ENCODE results near the gene SOX8. TPM values are rescaled to one million over a fixed set of nuclear protein-coding genes. Genes with fewer than 3 reads are reported as not detected.
"Not testable (repeated sequence)": the region's sequence is repeated elsewhere in the genome, so short reads cannot be mapped to it uniquely, and the experiment has no call there.

Gene SOX8
- total and polyA plus RNA-seq, 2 experiments from 2014 or later, result 5.7 to 26.2 TPM

DNA sequence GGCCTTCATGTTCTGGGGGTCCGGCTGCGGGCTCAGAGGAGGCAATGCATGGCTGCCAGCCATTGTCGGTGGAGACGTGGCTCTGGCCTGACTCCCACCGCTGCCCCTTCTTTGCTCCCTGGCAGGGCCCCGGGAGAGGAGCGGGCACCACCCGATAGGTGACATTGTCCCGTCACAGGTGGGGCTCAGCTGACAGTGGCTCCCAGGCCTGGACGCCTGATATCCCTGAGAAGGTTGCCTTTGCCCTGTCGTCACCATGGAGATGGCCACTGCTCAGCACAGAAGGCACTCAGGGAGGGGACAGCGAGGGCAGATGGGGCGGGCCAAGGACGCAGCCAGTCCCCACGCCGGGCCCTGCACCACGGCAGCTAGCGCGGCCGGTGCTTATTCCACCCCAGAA lies 42.6 kb downstream of the SOX8 start (continued):
- TF ChIP-seq, protein P1, sequence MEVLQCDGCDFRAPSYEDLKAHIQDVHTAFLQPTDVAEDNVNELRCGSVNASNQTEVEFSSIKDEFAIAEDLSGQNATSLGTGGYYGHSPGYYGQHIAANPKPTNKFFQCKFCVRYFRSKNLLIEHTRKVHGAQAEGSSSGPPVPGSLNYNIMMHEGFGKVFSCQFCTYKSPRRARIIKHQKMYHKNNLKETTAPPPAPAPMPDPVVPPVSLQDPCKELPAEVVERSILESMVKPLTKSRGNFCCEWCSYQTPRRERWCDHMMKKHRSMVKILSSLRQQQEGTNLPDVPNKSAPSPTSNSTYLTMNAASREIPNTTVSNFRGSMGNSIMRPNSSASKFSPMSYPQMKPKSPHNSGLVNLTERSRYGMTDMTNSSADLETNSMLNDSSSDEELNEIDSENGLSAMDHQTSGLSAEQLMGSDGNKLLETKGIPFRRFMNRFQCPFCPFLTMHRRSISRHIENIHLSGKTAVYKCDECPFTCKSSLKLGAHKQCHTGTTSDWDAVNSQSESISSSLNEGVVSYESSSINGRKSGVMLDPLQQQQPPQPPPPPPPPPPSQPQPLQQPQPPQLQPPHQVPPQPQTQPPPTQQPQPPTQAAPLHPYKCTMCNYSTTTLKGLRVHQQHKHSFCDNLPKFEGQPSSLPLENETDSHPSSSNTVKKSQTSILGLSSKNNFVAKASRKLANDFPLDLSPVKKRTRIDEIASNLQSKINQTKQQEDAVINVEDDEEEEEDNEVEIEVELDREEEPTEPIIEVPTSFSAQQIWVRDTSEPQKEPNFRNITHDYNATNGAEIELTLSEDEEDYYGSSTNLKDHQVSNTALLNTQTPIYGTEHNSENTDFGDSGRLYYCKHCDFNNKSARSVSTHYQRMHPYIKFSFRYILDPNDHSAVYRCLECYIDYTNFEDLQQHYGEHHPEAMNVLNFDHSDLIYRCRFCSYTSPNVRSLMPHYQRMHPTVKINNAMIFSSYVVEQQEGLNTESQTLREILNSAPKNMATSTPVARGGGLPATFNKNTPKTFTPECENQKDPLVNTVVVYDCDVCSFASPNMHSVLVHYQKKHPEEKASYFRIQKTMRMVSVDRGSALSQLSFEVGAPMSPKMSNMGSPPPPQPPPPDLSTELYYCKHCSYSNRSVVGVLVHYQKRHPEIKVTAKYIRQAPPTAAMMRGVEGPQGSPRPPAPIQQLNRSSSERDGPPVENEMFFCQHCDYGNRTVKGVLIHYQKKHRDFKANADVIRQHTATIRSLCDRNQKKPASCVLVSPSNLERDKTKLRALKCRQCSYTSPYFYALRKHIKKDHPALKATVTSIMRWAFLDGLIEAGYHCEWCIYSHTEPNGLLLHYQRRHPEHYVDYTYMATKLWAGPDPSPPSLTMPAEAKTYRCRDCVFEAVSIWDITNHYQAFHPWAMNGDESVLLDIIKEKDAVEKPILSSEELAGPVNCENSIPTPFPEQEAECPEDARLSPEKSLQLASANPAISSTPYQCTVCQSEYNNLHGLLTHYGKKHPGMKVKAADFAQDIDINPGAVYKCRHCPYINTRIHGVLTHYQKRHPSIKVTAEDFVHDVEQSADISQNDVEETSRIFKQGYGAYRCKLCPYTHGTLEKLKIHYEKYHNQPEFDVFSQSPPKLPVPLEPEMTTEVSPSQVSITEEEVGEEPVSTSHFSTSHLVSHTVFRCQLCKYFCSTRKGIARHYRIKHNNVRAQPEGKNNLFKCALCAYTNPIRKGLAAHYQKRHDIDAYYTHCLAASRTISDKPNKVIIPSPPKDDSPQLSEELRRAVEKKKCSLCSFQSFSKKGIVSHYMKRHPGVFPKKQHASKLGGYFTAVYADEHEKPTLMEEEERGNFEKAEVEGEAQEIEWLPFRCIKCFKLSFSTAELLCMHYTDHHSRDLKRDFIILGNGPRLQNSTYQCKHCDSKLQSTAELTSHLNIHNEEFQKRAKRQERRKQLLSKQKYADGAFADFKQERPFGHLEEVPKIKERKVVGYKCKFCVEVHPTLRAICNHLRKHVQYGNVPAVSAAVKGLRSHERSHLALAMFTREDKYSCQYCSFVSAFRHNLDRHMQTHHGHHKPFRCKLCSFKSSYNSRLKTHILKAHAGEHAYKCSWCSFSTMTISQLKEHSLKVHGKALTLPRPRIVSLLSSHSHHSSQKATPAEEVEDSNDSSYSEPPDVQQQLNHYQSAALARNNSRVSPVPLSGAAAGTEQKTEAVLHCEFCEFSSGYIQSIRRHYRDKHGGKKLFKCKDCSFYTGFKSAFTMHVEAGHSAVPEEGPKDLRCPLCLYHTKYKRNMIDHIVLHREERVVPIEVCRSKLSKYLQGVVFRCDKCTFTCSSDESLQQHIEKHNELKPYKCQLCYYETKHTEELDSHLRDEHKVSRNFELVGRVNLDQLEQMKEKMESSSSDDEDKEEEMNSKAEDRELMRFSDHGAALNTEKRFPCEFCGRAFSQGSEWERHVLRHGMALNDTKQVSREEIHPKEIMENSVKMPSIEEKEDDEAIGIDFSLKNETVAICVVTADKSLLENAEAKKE (CRISPR knock-in tag; IDR thresholded peaks at IDR 0.05), result no peak
- TF ChIP-seq, protein P2, sequence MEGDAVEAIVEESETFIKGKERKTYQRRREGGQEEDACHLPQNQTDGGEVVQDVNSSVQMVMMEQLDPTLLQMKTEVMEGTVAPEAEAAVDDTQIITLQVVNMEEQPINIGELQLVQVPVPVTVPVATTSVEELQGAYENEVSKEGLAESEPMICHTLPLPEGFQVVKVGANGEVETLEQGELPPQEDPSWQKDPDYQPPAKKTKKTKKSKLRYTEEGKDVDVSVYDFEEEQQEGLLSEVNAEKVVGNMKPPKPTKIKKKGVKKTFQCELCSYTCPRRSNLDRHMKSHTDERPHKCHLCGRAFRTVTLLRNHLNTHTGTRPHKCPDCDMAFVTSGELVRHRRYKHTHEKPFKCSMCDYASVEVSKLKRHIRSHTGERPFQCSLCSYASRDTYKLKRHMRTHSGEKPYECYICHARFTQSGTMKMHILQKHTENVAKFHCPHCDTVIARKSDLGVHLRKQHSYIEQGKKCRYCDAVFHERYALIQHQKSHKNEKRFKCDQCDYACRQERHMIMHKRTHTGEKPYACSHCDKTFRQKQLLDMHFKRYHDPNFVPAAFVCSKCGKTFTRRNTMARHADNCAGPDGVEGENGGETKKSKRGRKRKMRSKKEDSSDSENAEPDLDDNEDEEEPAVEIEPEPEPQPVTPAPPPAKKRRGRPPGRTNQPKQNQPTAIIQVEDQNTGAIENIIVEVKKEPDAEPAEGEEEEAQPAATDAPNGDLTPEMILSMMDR (conservative IDR thresholded peaks at IDR 0.05; ENCODE audit: low read depth in 2 of 2), result no peak
- TF ChIP-seq JUNB (IDR thresholded peaks at IDR 0.05; ENCODE audit: unreplicated experiment), result no peak
- TF ChIP-seq POLR2AphosphoS5 (IDR thresholded peaks at IDR 0.05; ENCODE audit: low read depth), result no peak
- TF ChIP-seq, protein P3, sequence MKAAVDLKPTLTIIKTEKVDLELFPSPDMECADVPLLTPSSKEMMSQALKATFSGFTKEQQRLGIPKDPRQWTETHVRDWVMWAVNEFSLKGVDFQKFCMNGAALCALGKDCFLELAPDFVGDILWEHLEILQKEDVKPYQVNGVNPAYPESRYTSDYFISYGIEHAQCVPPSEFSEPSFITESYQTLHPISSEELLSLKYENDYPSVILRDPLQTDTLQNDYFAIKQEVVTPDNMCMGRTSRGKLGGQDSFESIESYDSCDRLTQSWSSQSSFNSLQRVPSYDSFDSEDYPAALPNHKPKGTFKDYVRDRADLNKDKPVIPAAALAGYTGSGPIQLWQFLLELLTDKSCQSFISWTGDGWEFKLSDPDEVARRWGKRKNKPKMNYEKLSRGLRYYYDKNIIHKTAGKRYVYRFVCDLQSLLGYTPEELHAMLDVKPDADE (IDR thresholded peaks at IDR 0.05), result no peak

DNA sequence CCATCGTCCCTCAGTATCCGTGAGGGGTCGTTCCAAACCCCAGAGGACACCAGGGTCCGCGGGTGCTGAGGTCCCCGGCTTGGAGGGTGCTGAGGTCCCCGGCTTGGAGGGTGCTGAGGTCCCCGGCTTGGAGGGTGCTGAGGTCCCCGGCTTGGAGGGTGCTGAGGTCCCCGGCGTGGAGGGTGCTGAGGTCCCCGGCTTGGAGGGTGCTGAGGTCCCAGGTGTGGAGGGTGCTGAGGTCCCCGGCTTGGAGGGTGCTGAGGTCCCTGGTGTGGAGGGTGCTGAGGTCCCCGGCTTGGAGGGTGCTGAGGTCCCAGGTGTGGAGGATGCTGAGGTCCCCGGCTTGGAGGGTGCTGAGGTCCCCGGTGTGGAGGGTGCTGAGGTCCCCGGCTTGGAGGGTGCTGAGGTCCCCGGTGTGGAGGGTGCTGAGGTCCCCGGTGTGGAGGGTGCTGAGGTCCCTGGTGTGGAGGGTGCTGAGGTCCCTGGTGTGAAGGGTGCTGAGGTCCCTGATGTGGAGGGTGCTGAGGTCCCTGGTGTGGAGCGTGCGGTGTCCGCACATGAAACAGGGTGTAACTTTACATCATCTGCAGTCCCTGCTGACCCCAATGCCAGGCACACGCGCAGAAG lies 43.7 kb downstream of the SOX8 start:
- not testable (repeated sequence) for H2AFZ ChIP-seq; H3K4me2 ChIP-seq; H3F3A ChIP-seq (replicated peaks; ENCODE audit: low read depth); H3K36me3 ChIP-seq (ENCODE audit: insufficient read depth); H3K4me3 ChIP-seq; H3K27me3 Mint-ChIP-seq (ENCODE audit: insufficient read depth, low read depth, poor library complexity); H3K4me1 ChIP-seq (ENCODE audit: insufficient read depth); H3K27me3 ChIP-seq (ENCODE audit: insufficient read depth); DNase-seq (ENCODE audit: low spot score); ATAC-seq; H3K4me3 Mint-ChIP-seq; H4K20me1 ChIP-seq (replicated peaks; ENCODE audit: insufficient read depth); H3K27ac ChIP-seq (ENCODE audit: low read depth); H3K9me2 ChIP-seq (ENCODE audit: insufficient read depth); H3K9me3 Mint-ChIP-seq; H3K4me1 Mint-ChIP-seq; H3K79me2 ChIP-seq (replicated peaks; ENCODE audit: insufficient read depth); H3K36me3 Mint-ChIP-seq (ENCODE audit: low read depth); H3K27ac Mint-ChIP-seq
